ACC112 (cell line): ENCODE measurements around the gene ST3GAL4.
A peak's percentile ranks its signal among the peaks of the same experiment; 100 is the strongest.

Source experiments
- H2AFZ ChIP-seq: fragments of 200-600 bp; sonication (generic); one replicate; pipeline ENCODE4 v1.6.0; 2017; ENCODE audit warnings: antibody characterized with exemption, low read length; ENCODE audit not compliant: unreplicated experiment
- H3K27ac ChIP-seq: fragments of 200-600 bp; sonication (generic); 2 replicates; pipeline ENCODE4 v1.5.1; 2014; ENCODE audit warnings: low read depth, mild to moderate bottlenecking, antibody characterized with exemption, low read length, moderate library complexity
- H3K27me3 ChIP-seq: fragments of 200-600 bp; sonication (generic); 2 replicates; pipeline ENCODE4 v1.6.1; 2014; ENCODE audit warnings: mild to moderate bottlenecking, antibody characterized with exemption, low read length, moderate library complexity, mixed read lengths; ENCODE audit not compliant: insufficient read depth
- H3K36me3 ChIP-seq: fragments of 200-600 bp; sonication (generic); 2 replicates; pipeline ENCODE4 v1.6.1; 2016; ENCODE audit warnings: mild to moderate bottlenecking, antibody characterized with exemption, low read length, moderate library complexity, mixed read lengths; ENCODE audit not compliant: insufficient read depth
- H3K4me1 ChIP-seq: fragments of 200-600 bp; sonication (generic); one replicate; pipeline ENCODE4 v1.6.1; 2016; ENCODE audit warnings: low read length, mixed read lengths; ENCODE audit not compliant: insufficient read depth, unreplicated experiment, control insufficient read depth
- H3K4me3 ChIP-seq: fragments of 200-600 bp; sonication (generic); 2 replicates; pipeline ENCODE4 v1.5.1; 2014; ENCODE audit warnings: mild to moderate bottlenecking, low read depth, low read length
- H3K79me2 ChIP-seq: fragments of 200-600 bp; sonication (generic); one replicate; pipeline ENCODE4 v1.6.0; 2016; ENCODE audit warnings: low read length; ENCODE audit not compliant: control insufficient read depth, unreplicated experiment, insufficient read depth

The ST3GAL4 gene

GRCh38 chr11:126339073-126339862 is 16.2 kb upstream of the ST3GAL4 start:
- H3K79me2 ChIP-seq = no peaks in the 10 kb centered on the region
- H3K4me1 ChIP-seq = peaks cover 61% of the 10 kb centered on the region
- no peaks in the 10 kb centered on the region for H3K27me3 ChIP-seq
- no peaks in the 10 kb centered on the region for H3K36me3 ChIP-seq
- H2AFZ ChIP-seq = no peak overlapping the region
- no peak overlapping the region for H3K4me3 ChIP-seq
- H3K27ac ChIP-seq = no peak overlapping the region

- H3K4me1 ChIP-seq = peaks cover 55% of the 10 kb centered on the region
- H3K27ac ChIP-seq = no peak overlapping the region
- H2AFZ ChIP-seq = no peak overlapping the region
- H3K27me3 ChIP-seq = no peaks in the 10 kb centered on the region
- H3K4me3 ChIP-seq = no peak overlapping the region
- H3K79me2 ChIP-seq = no peaks in the 10 kb centered on the region
- no peaks in the 10 kb centered on the region for H3K36me3 ChIP-seq
These were observed 15.5 kb upstream of the ST3GAL4 start for GRCh38 chr11:126339863-126340434.

GRCh38 chr11:126340960-126341606 is 14.4 kb upstream of the ST3GAL4 start:
- H2AFZ ChIP-seq = no peak overlapping the region
- peaks cover 56% of the 10 kb centered on the region for H3K4me1 ChIP-seq
- no peaks in the 10 kb centered on the region for H3K27me3 ChIP-seq
- no peaks in the 10 kb centered on the region for H3K79me2 ChIP-seq
- no peaks in the 10 kb centered on the region for H3K36me3 ChIP-seq
- peak overlapping the region; percentile 25; the same call in 1 of the 2 replicates for H3K27ac ChIP-seq
- no peak overlapping the region for H3K4me3 ChIP-seq

DNA sequence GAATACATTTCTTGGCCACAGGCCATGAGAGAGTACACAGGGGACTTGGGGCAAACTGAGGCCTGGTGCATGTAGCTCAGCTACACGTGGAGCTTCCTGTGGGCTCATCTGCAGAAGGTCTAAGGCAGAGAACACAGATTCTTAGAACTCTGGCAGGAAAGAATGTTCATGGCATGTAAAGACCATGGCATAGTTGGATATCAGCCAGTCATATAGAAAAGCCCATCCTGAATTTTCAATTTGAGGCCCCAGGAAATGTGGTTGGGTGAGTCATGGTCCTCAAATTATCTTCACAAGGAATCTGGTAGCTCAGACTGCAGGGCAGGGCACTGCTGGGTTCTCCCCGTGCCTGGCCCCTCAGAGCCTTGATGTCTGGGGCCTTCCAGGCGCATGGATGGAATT is 13.7 kb upstream of the ST3GAL4 start:
- Histone ChIP-seq H3K27ac (peak overlapping the region; percentile 63), H3K36me3 (no peaks in the 10 kb centered on the region), H3K4me1 (peaks cover 56% of the 10 kb centered on the region)

GRCh38 chr11:126343051-126343450 is 12.4 kb upstream of the ST3GAL4 start:
- H3K79me2 ChIP-seq = peaks cover 4% of the 10 kb centered on the region

More for the DNA sequence above, 13.7 kb upstream of the ST3GAL4 start:
- no peaks in the 10 kb centered on the region for H3K27me3 ChIP-seq
- H3K4me3 ChIP-seq = no peak overlapping the region
- H3K79me2 ChIP-seq = no peaks in the 10 kb centered on the region
- no peak overlapping the region for H2AFZ ChIP-seq

GRCh38 chr11:126344141-126345080 is 11.1 kb upstream of the ST3GAL4 start:
- Histone ChIP-seq H3K36me3 (no peaks in the 10 kb centered on the region), H3K4me1 (peaks cover 70% of the 10 kb centered on the region), H3K79me2 (peaks cover 18% of the 10 kb centered on the region), H3K27ac (no peak overlapping the region), H3K27me3 (no peaks in the 10 kb centered on the region), H3K4me3 (no peak overlapping the region), H2AFZ (no peak overlapping the region)

More at GRCh38 chr11:126343051-126343450, 12.4 kb upstream of the ST3GAL4 start:
- no peaks in the 10 kb centered on the region for H3K27me3 ChIP-seq
- no peak overlapping the region for H2AFZ ChIP-seq
- no peak overlapping the region for H3K4me3 ChIP-seq
- H3K4me1 ChIP-seq = peaks cover 61% of the 10 kb centered on the region
- H3K36me3 ChIP-seq = no peaks in the 10 kb centered on the region
- H3K27ac ChIP-seq = no peak overlapping the region

DNA sequence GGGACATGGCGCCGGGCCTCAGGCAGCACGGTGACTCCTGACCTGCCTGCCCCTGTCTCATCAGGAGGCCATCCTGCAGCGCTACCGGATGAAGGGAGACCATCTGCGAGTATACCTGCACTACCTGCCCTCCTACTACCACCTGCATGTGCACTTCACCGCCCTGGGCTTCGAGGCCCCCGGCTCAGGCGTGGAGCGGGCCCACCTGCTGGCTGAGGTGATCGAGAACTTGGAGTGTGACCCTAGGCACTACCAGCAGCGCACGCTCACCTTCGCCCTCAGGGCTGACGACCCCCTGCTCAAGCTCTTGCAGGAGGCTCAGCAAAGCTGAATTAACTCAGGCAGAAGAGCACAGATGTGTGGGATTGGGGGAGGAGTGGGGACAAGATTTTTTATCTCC is 10.2 kb upstream of the ST3GAL4 start:
- 0 out of 2 replicates have a peak overlapping the region, but pooled peaks have one; percentile 71 for H3K27ac ChIP-seq

DNA sequence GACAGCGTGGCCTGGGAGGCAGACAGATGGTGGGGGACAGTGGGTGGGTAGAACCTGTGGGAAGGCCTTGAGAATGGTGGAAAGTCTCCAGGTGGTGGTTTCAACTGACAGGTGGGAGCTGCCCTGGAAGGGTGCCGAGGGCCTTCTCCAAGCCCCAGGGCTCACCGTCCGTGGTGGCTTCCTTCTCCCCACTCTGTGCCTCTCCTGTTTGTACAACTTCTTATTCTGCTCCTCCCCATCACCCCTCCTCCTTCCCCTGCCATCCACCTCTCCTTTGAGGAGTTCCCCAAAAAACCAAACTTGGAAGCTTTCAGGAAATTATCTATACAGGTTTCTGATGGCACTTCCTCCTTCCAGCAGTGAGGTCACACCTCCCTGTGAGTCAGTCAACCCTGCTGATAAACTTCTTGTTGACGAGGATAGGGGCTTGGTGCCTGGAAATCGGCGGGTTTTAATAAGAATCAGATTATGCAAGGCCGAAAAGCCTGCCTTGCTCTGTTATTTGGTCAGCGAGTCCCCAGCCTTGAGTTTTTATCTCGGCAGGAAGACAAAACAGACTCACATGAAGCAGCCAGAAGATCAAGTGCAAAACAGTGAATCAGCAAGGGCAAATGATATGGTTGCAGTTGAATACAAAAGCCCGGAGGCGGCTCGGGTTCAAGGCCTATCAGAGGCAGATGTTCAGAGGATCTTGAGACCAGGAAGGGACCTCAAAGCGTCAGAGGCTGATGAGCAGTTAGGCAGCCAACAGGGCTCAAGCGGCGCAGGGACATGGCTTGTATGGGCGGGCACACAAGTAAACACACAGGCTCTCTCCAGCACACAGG is 9.5 kb upstream of the ST3GAL4 start:
- H3K4me3 ChIP-seq = no peak overlapping the region; the same call in 1 of the 2 replicates
- no peak overlapping the region for H2AFZ ChIP-seq
- H3K4me1 ChIP-seq = peaks cover 64% of the 10 kb centered on the region
- H3K79me2 ChIP-seq = peaks cover 29% of the 10 kb centered on the region
- peak overlapping the region; percentile 71 for H3K27ac ChIP-seq
- H3K27me3 ChIP-seq = no peaks in the 10 kb centered on the region
- no peaks in the 10 kb centered on the region for H3K36me3 ChIP-seq

More for the DNA sequence above, 10.2 kb upstream of the ST3GAL4 start:
- Histone ChIP-seq H3K36me3 (no peaks in the 10 kb centered on the region), H3K4me3 (no peak overlapping the region), H3K4me1 (peaks cover 64% of the 10 kb centered on the region), H2AFZ (no peak overlapping the region), H3K79me2 (peaks cover 22% of the 10 kb centered on the region), H3K27me3 (no peaks in the 10 kb centered on the region)

GRCh38 chr11:126346586-126346940 is 8.9 kb upstream of the ST3GAL4 start:
- no peaks in the 10 kb centered on the region for H3K36me3 ChIP-seq
- no peaks in the 10 kb centered on the region for H3K27me3 ChIP-seq
- no peak overlapping the region; the same call in 1 of the 2 replicates for H3K4me3 ChIP-seq
- peaks cover 64% of the 10 kb centered on the region for H3K4me1 ChIP-seq
- H3K79me2 ChIP-seq = peaks cover 34% of the 10 kb centered on the region
- H3K27ac ChIP-seq = peak overlapping the region; percentile 71
- no peak overlapping the region for H2AFZ ChIP-seq
